GM19455 (cell line): ENCODE data around the gene CRYBB2.
"Not testable (repeated sequence)": the region's sequence is repeated elsewhere in the genome, so short reads cannot be mapped to it uniquely, and the experiment has no call there.

Source experiments
- ATAC-seq: cut with Tn5 transposase; IDR thresholded peaks from one replicate; pipeline ENCODE4 v1.9.1; 2021; ENCODE audit not compliant: unreplicated experiment

CRYBB2 gene

GRCh38 chr22:25232301-25232700 lies 12.9 kb downstream of the CRYBB2 start:
- no peak for ATAC-seq

GRCh38 chr22:25233706-25234105 lies 14.3 kb downstream of the CRYBB2 start:
- ATAC-seq, result not testable (repeated sequence)

- ATAC-seq, result no peak
Observed at GRCh38 chr22:25235547-25236290, 16.3 kb downstream of the CRYBB2 start.

GRCh38 chr22:25236417-25236816 lies 17.0 kb downstream of the CRYBB2 start:
- ATAC-seq, result no peak

GRCh38 chr22:25237503-25237902 lies 18.1 kb downstream of the CRYBB2 start:
- ATAC-seq, result no peak

GRCh38 chr22:25238058-25238457 lies 18.6 kb downstream of the CRYBB2 start:
- ATAC-seq, result not testable (repeated sequence)

GRCh38 chr22:25255169-25255568 lies 35.7 kb downstream of the CRYBB2 start:
- not testable (repeated sequence) for ATAC-seq

- ATAC-seq, result not testable (repeated sequence)
Observed at GRCh38 chr22:25267567-25267966, 48.1 kb downstream of the CRYBB2 start.

GRCh38 chr22:25268902-25269301 lies 49.5 kb downstream of the CRYBB2 start:
- ATAC-seq, result not testable (repeated sequence)

- not testable (repeated sequence) for ATAC-seq
Observed at GRCh38 chr22:25270061-25270460, 50.6 kb downstream of the CRYBB2 start.

GRCh38 chr22:25273231-25273630 lies 53.8 kb downstream of the CRYBB2 start:
- ATAC-seq, result not testable (repeated sequence)

- not testable (repeated sequence) for ATAC-seq
Observed at GRCh38 chr22:25273928-25274327, 54.5 kb downstream of the CRYBB2 start.

- ATAC-seq, result not testable (repeated sequence)
Observed at GRCh38 chr22:25280118-25280517, 60.7 kb downstream of the CRYBB2 start.
